Mesothelial cell of epicardium (in vitro differentiated cells): ENCODE measurements around the gene GIGYF1. TPM values are rescaled to one million over a fixed set of nuclear protein-coding genes. Genes with fewer than 3 reads are reported as not detected.
"Not testable (repeated sequence)": the region's sequence is repeated elsewhere in the genome, so short reads cannot be mapped to it uniquely, and the experiment has no call there.

Source experiments
- DNase-seq, 2 experiments: peaks; one replicate each; pipeline ENCODE4 v3.0.0; 2021; ENCODE audit warnings: low spot score in 2 of 2; ENCODE audit not compliant: unreplicated experiment in 2 of 2
- H3K27ac Mint-ChIP-seq: 2 replicates; pipeline ENCODE4 v1.8.0; 2021; ENCODE audit warnings: mixed read lengths
- H3K27me3 Mint-ChIP-seq: 2 replicates; pipeline ENCODE4 v1.8.0; 2021; ENCODE audit warnings: low read depth, mixed read lengths
- H3K36me3 Mint-ChIP-seq: 2 replicates; pipeline ENCODE4 v1.8.0; 2021; ENCODE audit warnings: mixed read lengths
- H3K4me1 Mint-ChIP-seq: 2 replicates; pipeline ENCODE4 v1.8.0; 2021; ENCODE audit warnings: mixed read lengths
- H3K4me3 Mint-ChIP-seq: 2 replicates; pipeline ENCODE4 v1.8.0; 2021; ENCODE audit warnings: mild to moderate bottlenecking, moderate library complexity, mixed read lengths
- H3K9me3 Mint-ChIP-seq: 2 replicates; pipeline ENCODE4 v1.8.0; 2021; ENCODE audit warnings: mixed read lengths
- CTCF ChIP-seq: fragments of 200-600 bp; sonication (generic); IDR thresholded peaks from one replicate; pipeline ENCODE4 v1.5.0; 2021; ENCODE audit warnings: antibody characterized with exemption; ENCODE audit not compliant: unreplicated experiment
- total RNA-seq: library from RNA; stranded (reverse); gene quantifications from 3 replicates; pipeline ENCODE4 v1.2.1, GENCODE V29; 2021

Gene GIGYF1
- total RNA-seq, 1 donor from 2014 or later, result 99.2 TPM

- Mint-ChIP-seq H3K27ac (no peak overlapping the region), H3K36me3 (peaks cover 11% of the 10 kb centered on the region), H3K4me3 (no peak overlapping the region), H3K9me3 (peaks cover 16% of the 10 kb centered on the region), H3K4me1 (peaks cover 1% of the 10 kb centered on the region), H3K27me3 (peaks cover 83% of the 10 kb centered on the region)
- TF ChIP-seq CTCF, result no peak
- no peak for DNase-seq
Observed at GRCh38 chr7:100722480-100723212, 28.6 kb upstream of the GIGYF1 start.

GRCh38 chr7:100721505-100721812, 27.4 kb upstream of the GIGYF1 start:
- DNase-seq, result no peak
- H3K9me3 Mint-ChIP-seq, result peaks cover 16% of the 10 kb centered on the region
- peaks cover 1% of the 10 kb centered on the region for H3K4me1 Mint-ChIP-seq
- H3K27me3 Mint-ChIP-seq, result peaks cover 78% of the 10 kb centered on the region
- peaks cover 11% of the 10 kb centered on the region for H3K36me3 Mint-ChIP-seq
- no peak for TF ChIP-seq CTCF
- H3K4me3 Mint-ChIP-seq, result peak overlapping the region; percentile 33
- H3K27ac Mint-ChIP-seq, result no peak overlapping the region

- peaks cover 16% of the 10 kb centered on the region for H3K9me3 Mint-ChIP-seq
- H3K27me3 Mint-ChIP-seq, result peaks cover 78% of the 10 kb centered on the region
- no peak for TF ChIP-seq CTCF
- DNase-seq, result no peak
- H3K36me3 Mint-ChIP-seq, result peaks cover 11% of the 10 kb centered on the region
- peak overlapping the region; percentile 33 for H3K4me3 Mint-ChIP-seq
- H3K27ac Mint-ChIP-seq, result no peak overlapping the region
- peaks cover 1% of the 10 kb centered on the region for H3K4me1 Mint-ChIP-seq
Observed at GRCh38 chr7:100720671-100721504, 26.8 kb upstream of the GIGYF1 start.

GRCh38 chr7:100720279-100720670, 26.2 kb upstream of the GIGYF1 start, which contains the start of gene EPO:
EPO (plus strand) TSS chr7:100720468; CDS start chr7:100720981, 513 bp downstream.
- Mint-ChIP-seq H3K9me3 (peaks cover 16% of the 10 kb centered on the region), H3K4me1 (peaks cover 1% of the 10 kb centered on the region), H3K36me3 (peaks cover 11% of the 10 kb centered on the region), H3K27me3 (peaks cover 80% of the 10 kb centered on the region), H3K4me3 (peak within 1 kb of the TSS; percentile 33), H3K27ac (no peak within 1 kb of the TSS)
- no peak for DNase-seq
- no peak for TF ChIP-seq CTCF

GRCh38 chr7:100719523-100720278, 25.7 kb upstream of the GIGYF1 start:
- peaks cover 16% of the 10 kb centered on the region for H3K9me3 Mint-ChIP-seq
- H3K4me3 Mint-ChIP-seq, result peak overlapping the region; percentile 6
- TF ChIP-seq CTCF, result no peak
- H3K27ac Mint-ChIP-seq, result no peak overlapping the region
- no peaks in the 10 kb centered on the region for H3K4me1 Mint-ChIP-seq
- no peak for DNase-seq
- peaks cover 11% of the 10 kb centered on the region for H3K36me3 Mint-ChIP-seq
- H3K27me3 Mint-ChIP-seq, result peaks cover 76% of the 10 kb centered on the region

- Mint-ChIP-seq H3K9me3 (peaks cover 16% of the 10 kb centered on the region), H3K27me3 (peaks cover 50% of the 10 kb centered on the region)
Observed at GRCh38 chr7:100717073-100717472, 23.0 kb upstream of the GIGYF1 start.

More at GRCh38 chr7:100717073-100717472, 23.0 kb upstream of the GIGYF1 start:
- DNase-seq, H3K4me1 Mint-ChIP-seq, H3K27ac Mint-ChIP-seq, H3K4me3 Mint-ChIP-seq: not testable (repeated sequence)
- H3K36me3 Mint-ChIP-seq, result peaks cover 11% of the 10 kb centered on the region
